ENCODE data around the gene SPRY2. TPM values are rescaled to one million over a fixed set of nuclear protein-coding genes. Genes with fewer than 3 reads are reported as not detected.

The SPRY2 gene
- total and polyA plus RNA-seq, 2 of the 8 experiments (the other 6 are each of a cell fraction or from before 2014, with no cell fraction given) = 37.7 to 37.9 TPM

DNA sequence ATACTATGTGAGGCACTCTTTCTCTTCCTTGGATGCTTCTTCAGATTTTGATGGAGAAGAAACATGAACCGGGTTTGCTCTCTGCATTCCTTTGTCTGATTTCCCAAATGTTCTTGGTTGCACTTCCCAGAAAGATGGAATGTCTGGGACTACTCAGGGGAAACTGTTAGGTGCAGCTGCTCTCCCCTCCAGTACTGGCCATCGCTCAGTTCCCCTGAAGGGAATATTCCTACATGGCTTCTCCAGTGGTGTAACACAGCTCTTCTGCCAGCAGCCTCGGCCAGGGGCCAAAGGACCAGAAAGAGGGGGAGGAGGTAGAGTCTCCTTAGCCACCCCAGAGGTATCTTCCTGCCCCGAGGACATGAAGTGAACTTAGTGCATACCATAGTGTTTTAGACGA, 33.5 kb upstream of the SPRY2 start (continued):
- no peak for TF ChIP-seq EGR1 (IDR thresholded peaks at IDR 0.05; ENCODE audit: borderline replicate concordance, low read depth, low read length)
- no peak for TF ChIP-seq POLR2AphosphoS5 (IDR thresholded peaks at IDR 0.05; ENCODE audit: low read depth, low read length)
- TF ChIP-seq JUND (IDR thresholded peaks at IDR 0.05; ENCODE audit: low read length) = no peak
- TF ChIP-seq CHD2 (IDR thresholded peaks at IDR 0.05; ENCODE audit: low read length) = no peak
- TF ChIP-seq SUZ12 (IDR thresholded peaks at IDR 0.05; ENCODE audit: low read length) = no peak

Data from H1 (cell line).